ENCODE data around the gene PRDX2.

GRCh38 chr19:12794196-12794941 lies 7.2 kb downstream of the PRDX2 start:
- no peak for TF ChIP-seq EZH2 (IDR thresholded peaks at IDR 0.05; ENCODE audit: borderline replicate concordance, low read depth, low read length, poor library complexity, severe bottlenecking)
- TF ChIP-seq CTCF (conservative IDR thresholded peaks at IDR 0.05; ENCODE audit: low read depth, low read length): no peak

Measured in A673 (cell line).